ENCODE data around the gene DENND10. TPM values are rescaled to one million over a fixed set of nuclear protein-coding genes. Genes with fewer than 3 reads are reported as not detected.
"Not testable (repeated sequence)": the region's sequence is repeated elsewhere in the genome, so short reads cannot be mapped to it uniquely, and the experiment has no call there.

Gene DENND10
- total RNA-seq, 1 donor from 2014 or later, result 41.5 TPM

- H3K4me3 ChIP-seq (ENCODE audit: low read depth, low read length), result no peak overlapping the region
- TF ChIP-seq CTCF (conservative IDR thresholded peaks at IDR 0.05; ENCODE audit: low read depth, low read length), result no peak
- DNase-seq (ENCODE audit: low read depth), result no peak
Observed at GRCh38 chr10:119133949-119134348, 30.0 kb downstream of the DENND10 start.

- no peak for DNase-seq (ENCODE audit: low read depth)
- no peak overlapping the region for H3K4me3 ChIP-seq (ENCODE audit: low read depth, low read length)
- TF ChIP-seq CTCF (conservative IDR thresholded peaks at IDR 0.05; ENCODE audit: low read depth, low read length), result no peak
Observed at GRCh38 chr10:119135513-119135881, 31.6 kb downstream of the DENND10 start.

GRCh38 chr10:119136084-119136483, 32.2 kb downstream of the DENND10 start:
- no peak for DNase-seq (ENCODE audit: low read depth)
- H3K4me3 ChIP-seq (ENCODE audit: low read depth, low read length), result no peak overlapping the region
- TF ChIP-seq CTCF (conservative IDR thresholded peaks at IDR 0.05; ENCODE audit: low read depth, low read length), result no peak

- not testable (repeated sequence) for DNase-seq (ENCODE audit: low read depth)
Observed at GRCh38 chr10:119137878-119138277, 34.0 kb downstream of the DENND10 start.

GRCh38 chr10:119138346-119139306, 34.7 kb downstream of the DENND10 start:
- H3K4me3 ChIP-seq (ENCODE audit: low read depth, low read length), result no peak overlapping the region
- TF ChIP-seq CTCF (conservative IDR thresholded peaks at IDR 0.05; ENCODE audit: low read depth, low read length), result no peak
- DNase-seq (ENCODE audit: low read depth), result no peak

More at GRCh38 chr10:119137878-119138277, 34.0 kb downstream of the DENND10 start:
- H3K4me3 ChIP-seq (ENCODE audit: low read depth, low read length), result not testable (repeated sequence)

- TF ChIP-seq CTCF (conservative IDR thresholded peaks at IDR 0.05; ENCODE audit: low read depth, low read length), result peak; percentile 65
- H3K4me3 ChIP-seq (ENCODE audit: low read depth, low read length), result no peak overlapping the region
- no peak for DNase-seq (ENCODE audit: low read depth)
Observed at GRCh38 chr10:119139464-119140067, 35.7 kb downstream of the DENND10 start.

GRCh38 chr10:119140603-119141245, 36.8 kb downstream of the DENND10 start:
- no peak for TF ChIP-seq CTCF (conservative IDR thresholded peaks at IDR 0.05; ENCODE audit: low read depth, low read length)
- DNase-seq (ENCODE audit: low read depth), result no peak
- H3K4me3 ChIP-seq (ENCODE audit: low read depth, low read length), result no peak overlapping the region

Data from epithelial cell of proximal tubule (primary cell).